ENCODE measurements around the gene CHST11.

Gene CHST11

GRCh38 chr12:104628831-104629135, 172.0 kb downstream of the CHST11 start:
- H3K4me3 ChIP-seq (ENCODE audit: low read depth, low read length), result no peak overlapping the region

GRCh38 chr12:104630230-104630670, 173.5 kb downstream of the CHST11 start:
- TF ChIP-seq CTCF (IDR thresholded peaks at IDR 0.05; ENCODE audit: borderline replicate concordance, insufficient read depth, low read depth, low read length), result no peak
- no peak overlapping the region for H3K4me3 ChIP-seq (ENCODE audit: low read depth, low read length)

More at GRCh38 chr12:104628831-104629135, 172.0 kb downstream of the CHST11 start:
- no peak for TF ChIP-seq CTCF (IDR thresholded peaks at IDR 0.05; ENCODE audit: borderline replicate concordance, insufficient read depth, low read depth, low read length)

- H3K4me3 ChIP-seq (ENCODE audit: low read depth, low read length), result no peak overlapping the region
- no peak for TF ChIP-seq CTCF (IDR thresholded peaks at IDR 0.05; ENCODE audit: borderline replicate concordance, insufficient read depth, low read depth, low read length)
Observed at GRCh38 chr12:104631867-104632266, 175.1 kb downstream of the CHST11 start.

GRCh38 chr12:104632724-104633201, 176.0 kb downstream of the CHST11 start:
- TF ChIP-seq CTCF (IDR thresholded peaks at IDR 0.05; ENCODE audit: borderline replicate concordance, insufficient read depth, low read depth, low read length), result no peak
- H3K4me3 ChIP-seq (ENCODE audit: low read depth, low read length), result no peak overlapping the region

GRCh38 chr12:104634044-104634443, 177.3 kb downstream of the CHST11 start:
- no peak overlapping the region for H3K4me3 ChIP-seq (ENCODE audit: low read depth, low read length)
- no peak for TF ChIP-seq CTCF (IDR thresholded peaks at IDR 0.05; ENCODE audit: borderline replicate concordance, insufficient read depth, low read depth, low read length)

- TF ChIP-seq CTCF (IDR thresholded peaks at IDR 0.05; ENCODE audit: borderline replicate concordance, insufficient read depth, low read depth, low read length), result no peak
- H3K4me3 ChIP-seq (ENCODE audit: low read depth, low read length), result no peak overlapping the region
Observed at GRCh38 chr12:104634852-104635251, 178.1 kb downstream of the CHST11 start.

GRCh38 chr12:104635607-104636343, 179.0 kb downstream of the CHST11 start:
- no peak for TF ChIP-seq CTCF (IDR thresholded peaks at IDR 0.05; ENCODE audit: borderline replicate concordance, insufficient read depth, low read depth, low read length)
- no peak overlapping the region for H3K4me3 ChIP-seq (ENCODE audit: low read depth, low read length)
